Common myeloid progenitor, CD34-positive (primary cell): ENCODE measurements around the gene GLB1L3.

Experiments
- CTCF ChIA-PET: fragments of 350-600 bp; sonication (Branson Sonifier 250); formaldehyde crosslinking; loops from one replicate; lab custom pipeline; 2021; ENCODE audit warnings: antibody characterized with exemption; lab: Charles Lee
- POLR2A ChIA-PET: fragments of 350-600 bp; sonication (Branson Sonifier 250); formaldehyde crosslinking; loops from one replicate; lab custom pipeline; 2021; ENCODE audit warnings: antibody characterized with exemption; lab: Charles Lee
- DNase-seq, 3 donors: peaks; one replicate each; pipeline versions ENCODE4 v3.0.0 to v3.0.0-alpha.2; 2013
- H3K27ac ChIP-seq, 2 experiments: 1 replicate in 1 of 2; 2 replicates in 1 of 2; pipeline ENCODE4 v1.7.0; 2013; ENCODE audit warnings: inconsistent platforms in 2 of 2, low read length in 2 of 2, mild to moderate bottlenecking in 2 of 2, low read depth in 1 of 2, moderate library complexity in 1 of 2; ENCODE audit not compliant: severe bottlenecking in 2 of 2, insufficient read depth in 1 of 2, poor library complexity in 1 of 2
- H3K27me3 ChIP-seq, 5 experiments: replicated peaks in 2 of 5; 1 replicate in 3 of 5; 2 replicates in 2 of 5; pipeline versions ENCODE4 v1.6.1 to v1.7.0; 2013; ENCODE audit warnings: low read length in 4 of 5, mild to moderate bottlenecking in 2 of 5, moderate library complexity in 2 of 5, inconsistent platforms in 1 of 5; ENCODE audit not compliant: insufficient read depth in 5 of 5, control insufficient read depth in 4 of 5
- H3K36me3 ChIP-seq, 4 experiments: 1 replicate in 2 of 4; 2 replicates in 2 of 4; pipeline versions ENCODE4 v1.6.1 to v1.7.0; 2013; ENCODE audit warnings: low read length in 3 of 4, control low read depth in 1 of 4, mild to moderate bottlenecking in 1 of 4; ENCODE audit not compliant: control insufficient read depth in 4 of 4, insufficient read depth in 4 of 4
- H3K4me1 ChIP-seq, 4 experiments: 1 replicate in 3 of 4; 2 replicates in 1 of 4; pipeline versions ENCODE4 v1.6.1 to v1.7.1; 2013; ENCODE audit warnings: low read length in 3 of 4, mild to moderate bottlenecking in 3 of 4, control low read depth in 1 of 4, inconsistent platforms in 1 of 4, moderate library complexity in 1 of 4; ENCODE audit not compliant: control insufficient read depth in 4 of 4, insufficient read depth in 4 of 4; ENCODE audit errors: control extremely low read depth in 1 of 4
- H3K4me3 ChIP-seq, 7 experiments: 1 replicate in 4 of 7; 2 replicates in 3 of 7; pipeline versions ENCODE4 v1.5.1 to v1.7.0; 2013; ENCODE audit warnings: mild to moderate bottlenecking in 7 of 7, low read length in 6 of 7, moderate library complexity in 6 of 7, inconsistent platforms in 2 of 7, low read depth in 2 of 7, control low read depth in 1 of 7; ENCODE audit not compliant: insufficient read depth in 4 of 7, control insufficient read depth in 1 of 7; ENCODE audit errors: extremely low read depth in 1 of 7
- H3K9me3 ChIP-seq, 5 experiments: 1 replicate in 4 of 5; 2 replicates in 1 of 5; pipeline versions ENCODE4 v1.6.1 to v1.7.1; 2013; ENCODE audit warnings: low read length in 4 of 5, mild to moderate bottlenecking in 2 of 5, inconsistent platforms in 1 of 5, low read depth in 1 of 5, moderate library complexity in 1 of 5; ENCODE audit not compliant: control insufficient read depth in 4 of 5, insufficient read depth in 2 of 5; ENCODE audit errors: control extremely low read depth in 1 of 5
- WGBS: methylation state at CpG from one replicate; pipeline ENCODE4 v1.1.5; 2013; ENCODE audit not compliant: insufficient coverage; 5-methylcytosine and 5-hydroxymethylcytosine counted together

Gene GLB1L3

GRCh38 chr11:134349802-134350355 is 73.7 kb downstream of the GLB1L3 start:
- POLR2A ChIA-PET = no interaction called here
- Histone ChIP-seq H3K4me1 (no peaks in the 10 kb centered on the region), H3K27ac (no peak overlapping the region), H3K36me3 (no peaks in the 10 kb centered on the region), H3K27me3 (peaks cover 0 to 6% (median 0%) of the 10 kb centered on the region in 5 experiments), H3K4me3 (no peak overlapping the region), H3K9me3 (no peaks in the 10 kb centered on the region)
- CTCF ChIA-PET = no interaction called here
- 97% methylated on average over 4 of the region's 10 CpGs for WGBS
- DNase-seq = no peak

GRCh38 chr11:134350381-134350780 is 74.2 kb downstream of the GLB1L3 start:
- ChIA-PET CTCF (no interaction called here), POLR2A (no interaction called here)
- Histone ChIP-seq H3K4me3 (no peak overlapping the region), H3K27me3 (peaks cover 0 to 2% (median 0%) of the 10 kb centered on the region in 5 experiments), H3K27ac (no peak overlapping the region), H3K4me1 (no peaks in the 10 kb centered on the region), H3K36me3 (no peaks in the 10 kb centered on the region), H3K9me3 (no peaks in the 10 kb centered on the region)
- no peak for DNase-seq
- WGBS = 100% methylated on average over 4 of the region's 9 CpGs

- no peak for DNase-seq
- Histone ChIP-seq H3K36me3 (no peaks in the 10 kb centered on the region), H3K4me1 (no peaks in the 10 kb centered on the region), H3K27ac (no peak overlapping the region), H3K9me3 (no peaks in the 10 kb centered on the region), H3K27me3 (peaks cover 0 to 2% (median 0%) of the 10 kb centered on the region in 5 experiments), H3K4me3 (no peak overlapping the region)
- ChIA-PET POLR2A (no interaction called here), CTCF (interaction anchor here (0.6 kb wide), 1 partner anchor 22 kb away, joined by 4 read pairs; no protein-coding TSS in a partner anchor)
- WGBS = 100% methylated on average over 2 of the region's 2 CpGs
Measured at GRCh38 chr11:134352111-134352510, 75.9 kb downstream of the GLB1L3 start.

- CTCF ChIA-PET = no interaction called here
- POLR2A ChIA-PET = no interaction called here
- H3K9me3 ChIP-seq = no peaks in the 10 kb centered on the region
- H3K27me3 ChIP-seq = no peaks in the 10 kb centered on the region
- no peak overlapping the region for H3K4me3 ChIP-seq
- DNase-seq = peak in 2 of 3 donors; percentile 4 to 29
- H3K4me1 ChIP-seq = peaks cover 0 to 5% (median 3%) of the 10 kb centered on the region in 4 experiments
- no peaks in the 10 kb centered on the region for H3K36me3 ChIP-seq
- peak overlapping the region in 1 of 2 experiments; percentile 56 for H3K27ac ChIP-seq
- WGBS = no CpG with 5 or more reads among the region's 2 CpGs
Measured at GRCh38 chr11:134355136-134355535, 79.0 kb downstream of the GLB1L3 start.

- H3K4me3 ChIP-seq = no peak overlapping the region
- no peaks in the 10 kb centered on the region for H3K9me3 ChIP-seq
- H3K36me3 ChIP-seq = no peaks in the 10 kb centered on the region
- CTCF ChIA-PET = no interaction called here
- WGBS = 92% methylated on average over 4 of the region's 5 CpGs
- H3K4me1 ChIP-seq = peaks cover 0 to 8% (median 5%) of the 10 kb centered on the region in 4 experiments
- POLR2A ChIA-PET = no interaction called here
- peak overlapping the region in 1 of 2 experiments; percentile 56 for H3K27ac ChIP-seq
- DNase-seq = no peak
- H3K27me3 ChIP-seq = no peaks in the 10 kb centered on the region
Measured at GRCh38 chr11:134355656-134356055, 79.5 kb downstream of the GLB1L3 start.

GRCh38 chr11:134356656-134357544 is 80.7 kb downstream of the GLB1L3 start:
- no peak for DNase-seq
- ChIA-PET POLR2A (interaction anchor here (0.6 kb wide), 1 partner anchor 279 kb away, joined by 4 read pairs; no protein-coding TSS in a partner anchor), CTCF (no interaction called here)
- 97% methylated on average over 19 of the region's 21 CpGs for WGBS
- no peak overlapping the region for H3K4me3 ChIP-seq
- H3K9me3 ChIP-seq = no peaks in the 10 kb centered on the region
- H3K27ac ChIP-seq = no peak overlapping the region
- H3K4me1 ChIP-seq = peaks cover 0 to 8% (median 5%) of the 10 kb centered on the region in 4 experiments
- H3K27me3 ChIP-seq = peaks cover 0 to 6% (median 0%) of the 10 kb centered on the region in 5 experiments
- H3K36me3 ChIP-seq = no peaks in the 10 kb centered on the region

DNA sequence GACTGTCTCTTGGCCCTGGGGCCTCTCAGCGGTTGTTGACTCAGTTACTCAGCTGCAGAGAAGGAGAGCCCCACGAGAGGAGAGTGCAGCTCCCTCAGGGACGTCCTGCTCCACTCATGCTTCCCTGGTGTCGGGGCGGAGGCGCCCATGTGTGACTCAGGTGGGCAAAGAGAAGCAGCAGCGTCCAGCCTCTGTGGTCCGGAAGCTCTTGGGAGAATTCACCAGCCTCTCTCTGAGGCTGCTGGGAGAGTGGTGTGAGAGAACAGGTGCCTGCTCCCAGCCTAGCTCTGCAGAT is 81.3 kb downstream of the GLB1L3 start:
- POLR2A ChIA-PET = interaction anchor here (0.6 kb wide), 1 partner anchor 280 kb away, joined by 4 read pairs; no protein-coding TSS in a partner anchor
- Histone ChIP-seq H3K4me1 (peaks cover 0 to 8% (median 5%) of the 10 kb centered on the region in 4 experiments), H3K27me3 (peaks cover 0 to 6% (median 0%) of the 10 kb centered on the region in 5 experiments), H3K27ac (no peak overlapping the region), H3K36me3 (no peaks in the 10 kb centered on the region), H3K4me3 (no peak overlapping the region), H3K9me3 (no peaks in the 10 kb centered on the region)
- WGBS = 92% methylated on average over 4 of the region's 8 CpGs
- DNase-seq = no peak
- CTCF ChIA-PET = no interaction called here
